ENCODE measurements around the gene SULT2B1.
"Not testable (repeated sequence)": the region's sequence is repeated elsewhere in the genome, so short reads cannot be mapped to it uniquely, and the experiment has no call there.

The SULT2B1 gene

GRCh38 chr19:48628486-48629296, 76.7 kb downstream of the SULT2B1 start:
- Histone ChIP-seq H3K4me3 (no peak overlapping the region), H3K27me3 (ENCODE audit: low read depth) (no peaks in the 10 kb centered on the region), H3K9me3 (no peaks in the 10 kb centered on the region), H3K36me3 (replicated peaks) (peaks cover 44% of the 10 kb centered on the region), H3K4me1 (peaks cover 17% of the 10 kb centered on the region)
- peak in 1 of 2 experiments; percentile 29 for DNase-seq (ENCODE audit: low spot score in 2 of 2)
- in situ Hi-C loops (cut with MboI; ENCODE audit: low sequenced_read_pairs): no loop called here

GRCh38 chr19:48629297-48629598, 77.3 kb downstream of the SULT2B1 start:
- Histone ChIP-seq H3K4me3 (no peak overlapping the region), H3K36me3 (replicated peaks) (peaks cover 45% of the 10 kb centered on the region), H3K9me3 (no peaks in the 10 kb centered on the region), H3K4me1 (peaks cover 21% of the 10 kb centered on the region), H3K27me3 (ENCODE audit: low read depth) (no peaks in the 10 kb centered on the region)
- DNase-seq (ENCODE audit: low spot score in 2 of 2): no peak
- in situ Hi-C loops (cut with MboI; ENCODE audit: low sequenced_read_pairs): no loop called here

- Histone ChIP-seq H3K4me3 (no peak overlapping the region), H3K9me3 (no peaks in the 10 kb centered on the region), H3K4me1 (peaks cover 22% of the 10 kb centered on the region), H3K27me3 (ENCODE audit: low read depth) (no peaks in the 10 kb centered on the region), H3K36me3 (replicated peaks) (peaks cover 45% of the 10 kb centered on the region)
- in situ Hi-C loops (cut with MboI; ENCODE audit: low sequenced_read_pairs): no loop called here
- DNase-seq (ENCODE audit: low spot score in 2 of 2): peak in 1 of 2 experiments; percentile 72
These were observed 77.8 kb downstream of the SULT2B1 start for GRCh38 chr19:48629599-48630295.

GRCh38 chr19:48630296-48631063, 78.5 kb downstream of the SULT2B1 start:
- H3K36me3 ChIP-seq (replicated peaks): peaks cover 45% of the 10 kb centered on the region
- in situ Hi-C loops (cut with MboI; ENCODE audit: low sequenced_read_pairs): no loop called here

GRCh38 chr19:48631225-48631624, 79.3 kb downstream of the SULT2B1 start:
- peaks cover 24% of the 10 kb centered on the region for H3K4me1 ChIP-seq
- in situ Hi-C loops (cut with MboI; ENCODE audit: low sequenced_read_pairs): no loop called here
- H3K4me3 ChIP-seq: no peak overlapping the region

More at GRCh38 chr19:48630296-48631063, 78.5 kb downstream of the SULT2B1 start:
- peak in 1 of 2 experiments; percentile 21 for DNase-seq (ENCODE audit: low spot score in 2 of 2)
- Histone ChIP-seq H3K27me3 (ENCODE audit: low read depth) (no peaks in the 10 kb centered on the region), H3K9me3 (no peaks in the 10 kb centered on the region), H3K4me1 (peaks cover 24% of the 10 kb centered on the region), H3K4me3 (no peak overlapping the region)

GRCh38 chr19:48632286-48632685, 80.3 kb downstream of the SULT2B1 start:
- peaks cover 44% of the 10 kb centered on the region for H3K36me3 ChIP-seq (replicated peaks)
- DNase-seq (ENCODE audit: low spot score in 2 of 2); H3K9me3 ChIP-seq; H3K27me3 ChIP-seq (ENCODE audit: low read depth); H3K4me3 ChIP-seq; in situ Hi-C loops (cut with MboI; ENCODE audit: low sequenced_read_pairs): not testable (repeated sequence)
- peaks cover 22% of the 10 kb centered on the region for H3K4me1 ChIP-seq

More at GRCh38 chr19:48631225-48631624, 79.3 kb downstream of the SULT2B1 start:
- H3K9me3 ChIP-seq: no peaks in the 10 kb centered on the region
- H3K36me3 ChIP-seq (replicated peaks): peaks cover 43% of the 10 kb centered on the region
- DNase-seq (ENCODE audit: low spot score in 2 of 2): peak in 1 of 2 experiments; percentile 20
- H3K27me3 ChIP-seq (ENCODE audit: low read depth): no peaks in the 10 kb centered on the region

- H3K4me1 ChIP-seq: peaks cover 22% of the 10 kb centered on the region
- in situ Hi-C loops (cut with MboI; ENCODE audit: low sequenced_read_pairs): no loop called here
- H3K27me3 ChIP-seq (ENCODE audit: low read depth): no peaks in the 10 kb centered on the region
- peaks cover 44% of the 10 kb centered on the region for H3K36me3 ChIP-seq (replicated peaks)
- H3K9me3 ChIP-seq: peaks cover 2% of the 10 kb centered on the region; the same call in 1 of the 2 replicates
- H3K4me3 ChIP-seq: no peak overlapping the region
- no peak for DNase-seq (ENCODE audit: low spot score in 2 of 2)
These were observed 80.7 kb downstream of the SULT2B1 start for GRCh38 chr19:48632692-48633147.

- in situ Hi-C loops (cut with MboI; ENCODE audit: low sequenced_read_pairs): no loop called here
- Histone ChIP-seq H3K36me3 (replicated peaks) (peaks cover 44% of the 10 kb centered on the region), H3K4me1 (peaks cover 26% of the 10 kb centered on the region), H3K4me3 (peak overlapping the region; percentile 15), H3K9me3 (peaks cover 2% of the 10 kb centered on the region; the same call in 1 of the 2 replicates), H3K27me3 (ENCODE audit: low read depth) (no peaks in the 10 kb centered on the region)
- peak in 1 of 2 experiments; percentile 48 for DNase-seq (ENCODE audit: low spot score in 2 of 2)
These were observed 81.4 kb downstream of the SULT2B1 start for GRCh38 chr19:48633148-48634035.

- in situ Hi-C loops (cut with MboI; ENCODE audit: low sequenced_read_pairs): no loop called here
- peaks cover 30% of the 10 kb centered on the region for H3K4me1 ChIP-seq
These were observed 82.0 kb downstream of the SULT2B1 start for GRCh38 chr19:48634036-48634342.

GRCh38 chr19:48634424-48635262, 82.7 kb downstream of the SULT2B1 start:
- in situ Hi-C loops (cut with MboI; ENCODE audit: low sequenced_read_pairs): no loop called here
- Histone ChIP-seq H3K4me1 (peaks cover 30% of the 10 kb centered on the region), H3K27me3 (ENCODE audit: low read depth) (no peaks in the 10 kb centered on the region), H3K9me3 (peaks cover 2% of the 10 kb centered on the region; the same call in 1 of the 2 replicates), H3K36me3 (replicated peaks) (peaks cover 40% of the 10 kb centered on the region), H3K4me3 (peak overlapping the region; percentile 23)
- peak; percentile 98 for DNase-seq (ENCODE audit: low spot score in 2 of 2)

More at GRCh38 chr19:48634036-48634342, 82.0 kb downstream of the SULT2B1 start:
- Histone ChIP-seq H3K27me3 (ENCODE audit: low read depth) (no peaks in the 10 kb centered on the region), H3K9me3 (peaks cover 2% of the 10 kb centered on the region; the same call in 1 of the 2 replicates), H3K36me3 (replicated peaks) (peaks cover 44% of the 10 kb centered on the region), H3K4me3 (peak overlapping the region; percentile 15)
- no peak for DNase-seq (ENCODE audit: low spot score in 2 of 2)

- in situ Hi-C loops (cut with MboI; ENCODE audit: low sequenced_read_pairs): no loop called here
- peaks cover 30% of the 10 kb centered on the region for H3K4me1 ChIP-seq
These were observed 83.4 kb downstream of the SULT2B1 start for GRCh38 chr19:48635263-48635965.

More at GRCh38 chr19:48635263-48635965, 83.4 kb downstream of the SULT2B1 start:
- H3K36me3 ChIP-seq (replicated peaks): peaks cover 32% of the 10 kb centered on the region
- H3K4me3 ChIP-seq: peak overlapping the region; percentile 66
- DNase-seq (ENCODE audit: low spot score in 2 of 2): peak; percentile 56 to 83
- peaks cover 2% of the 10 kb centered on the region; the same call in 1 of the 2 replicates for H3K9me3 ChIP-seq
- H3K27me3 ChIP-seq (ENCODE audit: low read depth): no peaks in the 10 kb centered on the region
